ENCODE results near the gene RAB17.

The RAB17 gene

DNA sequence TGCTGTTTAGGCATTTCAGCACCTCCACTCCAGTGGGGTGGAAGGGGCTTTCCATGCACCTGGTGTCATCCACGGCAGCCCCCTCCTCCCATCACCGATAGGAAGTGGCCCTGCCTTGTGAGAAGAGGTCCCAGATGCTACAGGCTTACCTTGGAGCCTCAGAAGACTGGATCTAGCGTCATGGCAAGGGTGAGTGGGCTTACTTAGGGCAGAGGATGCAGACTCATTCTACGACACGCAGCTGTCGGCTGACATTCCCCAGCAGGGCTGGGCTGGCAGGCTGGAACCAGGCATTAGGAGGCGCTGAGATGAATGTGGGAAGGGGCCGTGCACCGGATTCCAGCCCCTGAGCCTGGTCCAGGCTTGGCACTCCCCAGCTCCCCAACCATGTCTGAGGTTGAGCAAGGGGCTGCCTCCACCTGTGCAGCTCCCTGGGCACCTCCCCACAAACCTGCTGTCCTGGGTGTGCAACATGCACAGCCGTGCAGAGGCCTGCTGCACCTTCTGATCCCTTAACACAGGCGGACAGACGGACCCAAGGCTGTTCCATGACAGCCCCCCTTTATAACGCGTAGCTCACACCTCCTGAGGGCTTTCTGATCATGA lies 25.9 kb downstream of the RAB17 start:
- no peak for DNase-seq (ENCODE audit: low read depth in 2 of 2)

DNA sequence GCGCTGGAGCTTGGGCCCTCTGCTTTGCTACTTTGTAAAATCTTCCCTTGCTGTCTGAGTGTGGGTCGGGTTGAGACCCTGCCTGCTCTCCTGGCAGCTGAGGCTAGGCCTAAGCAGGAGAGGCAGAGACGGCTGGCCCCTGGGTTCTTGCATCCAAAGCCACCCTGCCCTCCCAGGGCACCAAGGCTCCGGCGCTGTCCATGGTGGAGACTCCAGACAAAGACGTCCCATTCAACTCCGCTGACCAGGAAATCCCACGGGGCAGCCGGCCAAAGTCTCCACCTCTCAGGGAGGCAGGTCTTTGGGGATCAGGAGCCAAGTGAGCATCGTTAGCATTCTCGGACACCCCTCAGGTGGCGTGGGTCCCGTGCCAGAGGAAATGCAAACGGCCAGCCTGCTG lies 26.7 kb downstream of the RAB17 start:
- DNase-seq (ENCODE audit: low read depth in 2 of 2): no peak

DNA sequence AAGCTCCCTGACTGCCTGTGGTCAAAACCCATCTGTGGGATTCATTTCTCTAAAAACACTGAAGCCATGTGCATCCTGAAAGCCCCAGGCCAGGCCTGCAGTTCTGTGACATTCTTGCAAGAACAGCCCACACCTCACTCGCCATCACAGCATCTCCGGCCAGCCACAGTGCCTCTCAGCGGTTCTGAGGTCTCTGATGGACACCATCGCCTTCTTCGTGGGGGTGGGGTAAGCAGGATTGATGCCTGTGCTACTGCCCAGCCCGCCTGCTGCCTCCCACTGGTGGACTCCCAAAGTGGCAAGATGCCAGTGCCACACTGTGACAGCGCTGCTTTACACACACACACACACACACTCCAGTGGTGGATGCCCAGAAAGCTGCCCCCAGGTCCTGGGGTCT lies 29.3 kb downstream of the RAB17 start:
- DNase-seq (ENCODE audit: low read depth in 2 of 2): no peak

DNA sequence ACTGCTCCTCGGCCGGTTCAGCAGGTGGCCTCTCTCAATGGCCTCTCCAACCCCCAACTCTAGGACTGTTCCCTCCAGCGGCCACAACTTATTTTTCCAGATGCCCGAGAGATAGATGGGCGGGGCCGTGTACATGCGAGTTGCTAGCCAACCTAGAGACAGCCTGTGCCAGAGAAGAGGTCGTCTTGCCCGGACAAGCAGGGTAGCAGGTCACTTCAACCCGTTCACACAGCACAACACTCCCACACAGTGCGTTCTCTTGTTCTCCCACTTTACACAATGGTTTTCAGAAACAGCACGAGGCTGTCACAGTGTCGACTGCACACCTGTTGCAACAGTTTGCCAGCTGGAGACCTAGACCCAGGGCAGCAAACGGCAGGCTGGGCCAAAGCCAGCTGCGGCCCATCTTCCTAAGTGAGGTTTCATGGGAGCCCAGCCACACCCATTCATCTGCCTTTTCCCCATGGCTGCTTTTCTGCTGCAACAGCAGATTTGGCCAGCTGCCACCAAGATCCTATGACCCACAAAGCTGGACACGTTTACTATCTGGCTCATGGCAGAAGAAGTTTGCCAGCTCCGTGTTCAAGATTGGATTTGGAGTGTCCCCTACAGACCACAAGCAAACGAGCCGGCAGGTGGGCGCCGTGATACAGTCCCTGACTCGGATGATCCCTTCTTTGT lies 31.4 kb downstream of the RAB17 start:
- no peak for DNase-seq (ENCODE audit: low read depth in 2 of 2)

DNA sequence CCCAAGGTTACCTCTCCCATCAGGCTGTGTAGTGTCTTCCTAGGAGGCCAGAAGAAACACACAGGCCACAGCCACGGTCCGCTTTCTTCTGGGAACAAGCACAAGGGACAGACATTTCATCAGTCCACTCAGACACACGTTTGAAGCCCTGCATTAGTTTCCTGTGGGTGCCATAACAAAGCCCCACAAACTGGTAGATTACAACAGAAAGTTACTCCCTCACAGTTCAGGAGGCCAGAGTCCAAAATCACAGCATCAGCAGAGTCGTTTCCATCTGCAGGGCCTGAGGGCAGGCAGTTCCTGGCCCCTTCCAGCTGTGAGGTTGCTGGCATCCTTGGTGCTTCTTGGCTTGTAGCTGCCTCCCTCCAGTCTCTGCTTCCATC lies 32.9 kb downstream of the RAB17 start:
- DNase-seq (ENCODE audit: low read depth in 2 of 2): no peak

DNA sequence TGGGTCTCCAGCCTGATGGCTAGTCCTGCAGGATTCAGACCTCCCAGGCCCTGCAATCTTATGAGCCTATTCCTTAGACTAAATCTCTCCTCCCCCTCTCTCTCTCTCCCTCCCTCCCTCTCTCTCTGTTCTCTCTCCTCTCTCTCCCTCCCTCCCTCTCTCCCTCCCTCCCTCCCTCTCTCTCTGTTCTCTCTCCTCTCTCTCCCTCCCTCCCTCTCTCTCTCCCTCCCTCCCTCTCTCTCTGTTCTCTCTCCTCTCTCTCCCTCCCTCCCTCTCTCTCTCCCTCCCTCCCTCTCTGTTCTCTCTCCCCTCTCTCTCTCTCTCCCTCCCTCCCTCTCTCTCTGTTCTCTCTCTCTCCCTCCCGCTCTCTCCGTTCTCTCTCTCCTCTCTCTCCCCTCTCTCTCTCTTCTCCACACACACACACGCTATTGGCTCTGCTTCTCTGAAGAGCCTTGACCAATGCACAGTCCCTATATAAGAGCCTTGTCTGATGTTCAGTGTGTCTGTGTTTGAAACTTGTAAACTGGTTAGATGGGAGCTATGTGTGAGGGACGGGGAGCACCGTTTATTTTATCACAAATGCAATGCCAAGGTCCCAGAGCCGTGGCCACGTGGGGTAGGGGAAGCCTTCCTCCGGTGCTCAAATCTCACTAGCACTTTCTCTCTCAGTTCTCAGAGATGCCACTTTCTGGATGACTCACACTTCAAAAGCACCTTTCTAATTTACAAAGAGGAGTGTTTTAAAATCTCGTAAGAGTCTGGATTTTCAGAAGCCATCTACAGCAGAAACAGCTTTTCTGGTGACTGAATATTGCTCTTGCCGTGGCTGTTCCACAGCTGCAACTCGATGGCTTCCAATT lies 33.5 kb downstream of the RAB17 start:
- DNase-seq (ENCODE audit: low read depth in 2 of 2): peak; percentile 23 to 31

DNA sequence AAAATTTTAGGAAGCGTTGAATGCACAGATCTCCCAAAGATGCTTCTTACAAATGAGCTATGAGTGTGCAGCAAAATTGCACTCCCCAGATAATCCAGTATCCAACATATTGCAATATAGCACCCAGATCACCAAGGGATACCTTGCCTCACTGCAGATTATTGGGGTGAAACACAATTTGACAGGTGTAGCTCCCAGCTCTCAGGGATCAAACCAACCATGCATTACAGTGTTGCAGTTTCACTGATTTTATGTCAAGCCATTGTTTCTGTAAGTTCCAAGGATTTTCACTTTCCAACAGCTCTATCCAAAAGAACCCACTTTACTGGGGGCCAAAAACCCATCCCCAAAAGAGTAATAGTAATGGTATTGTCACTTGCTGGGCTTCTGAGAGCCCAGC lies 35.0 kb downstream of the RAB17 start:
- DNase-seq (ENCODE audit: low read depth in 2 of 2): no peak

DNA sequence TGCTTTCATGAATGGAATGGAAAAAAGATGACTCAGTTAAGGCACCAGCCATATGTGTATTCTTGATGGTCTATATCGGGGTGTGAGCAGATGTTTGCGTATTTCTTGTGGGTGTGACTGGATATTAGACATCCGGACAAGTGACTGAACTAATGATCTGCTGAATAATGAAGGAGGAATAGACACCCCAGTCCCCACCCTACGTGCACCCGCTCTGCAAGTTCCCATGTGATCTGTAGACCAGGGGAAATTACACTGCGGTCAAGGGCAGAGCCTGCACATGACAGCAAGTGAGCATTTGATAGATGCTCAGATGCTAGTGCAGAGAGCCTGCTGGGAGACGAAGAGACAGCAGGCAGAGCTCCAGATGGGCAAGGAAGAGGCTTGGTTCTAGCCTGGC lies 36.6 kb downstream of the RAB17 start:
- DNase-seq (ENCODE audit: low read depth in 2 of 2): no peak

DNA sequence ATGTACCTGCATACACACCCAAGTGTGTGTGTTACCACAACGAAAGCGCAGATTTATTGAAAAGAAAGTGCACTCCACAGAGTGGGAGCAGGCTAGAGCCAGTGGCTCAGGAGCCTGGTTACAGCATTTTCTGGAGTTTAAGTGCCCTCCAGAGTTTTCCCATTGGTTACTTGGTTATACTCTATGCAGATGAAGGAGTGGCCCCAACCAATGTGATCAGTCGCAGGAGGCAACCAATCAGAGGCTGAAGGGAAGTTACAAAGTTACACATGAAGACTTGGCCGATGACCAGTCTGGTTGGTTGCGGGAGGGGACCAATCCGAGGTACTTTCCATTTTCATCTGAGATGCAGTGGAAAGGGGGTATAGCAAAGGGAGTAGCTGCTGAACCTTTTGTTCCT lies 37.6 kb downstream of the RAB17 start:
- DNase-seq (ENCODE audit: low read depth in 2 of 2): no peak

DNA sequence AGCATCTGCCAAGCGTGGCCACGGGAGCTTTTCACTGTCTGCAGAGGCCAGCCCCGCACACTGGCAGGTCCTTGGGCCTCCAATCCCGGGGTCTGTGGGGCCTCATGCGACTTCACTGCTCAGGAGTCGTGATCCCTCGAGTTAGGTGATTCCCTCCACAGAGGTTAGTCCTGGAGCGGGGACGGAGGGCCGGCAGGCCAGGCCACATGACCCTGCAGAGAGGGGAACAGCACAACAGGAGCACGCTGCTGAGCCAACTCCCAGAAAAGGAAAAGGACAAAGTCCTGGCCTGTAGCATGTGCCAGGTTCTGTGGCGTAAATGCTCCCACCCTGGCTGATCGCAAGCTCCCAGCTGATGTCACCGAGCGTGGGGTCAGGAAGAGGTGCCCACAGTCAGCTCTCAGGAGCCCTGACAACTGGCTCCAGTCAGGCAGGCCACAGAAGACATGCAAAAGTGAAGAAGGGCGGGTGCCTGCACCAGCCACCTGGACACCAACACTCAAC lies 39.4 kb downstream of the RAB17 start:
- DNase-seq (ENCODE audit: low read depth in 2 of 2): no peak

DNA sequence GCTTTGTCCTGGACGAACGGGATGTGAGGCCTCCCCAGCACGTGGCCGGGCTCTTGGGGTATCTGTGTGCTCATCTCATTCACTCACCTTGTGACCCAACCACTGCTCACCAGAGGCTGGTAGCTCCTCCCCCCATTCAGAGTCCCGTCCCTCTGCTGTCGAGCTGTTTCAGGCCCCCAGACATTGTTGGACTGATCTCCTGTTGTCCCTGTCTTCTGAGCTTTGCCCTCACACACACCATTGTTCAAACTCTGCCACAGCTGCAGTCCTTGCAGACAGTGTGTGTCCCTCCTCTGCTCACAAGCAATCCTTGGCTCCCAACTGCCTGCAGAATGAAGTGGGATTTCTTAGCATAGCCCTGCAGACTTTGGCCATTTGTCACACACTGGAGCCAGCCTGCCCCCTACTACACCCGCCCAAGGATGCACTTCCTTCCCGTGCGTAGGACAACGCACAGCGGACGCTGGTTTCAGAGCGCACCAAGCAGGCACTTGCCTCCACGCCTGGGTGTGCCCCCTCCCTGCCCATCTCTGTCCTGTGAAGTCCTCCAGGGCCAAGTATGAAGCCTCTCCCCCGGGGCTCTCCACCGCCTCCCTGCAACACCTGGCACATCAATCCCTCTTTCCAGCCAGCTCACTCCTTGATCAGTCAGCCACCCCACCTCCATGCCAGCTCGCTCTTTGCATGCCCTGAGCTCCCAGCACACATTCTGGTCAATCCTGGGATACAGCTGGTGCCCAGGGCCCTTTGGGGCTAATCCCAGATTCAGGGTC lies 40.7 kb downstream of the RAB17 start:
- no peak for DNase-seq (ENCODE audit: low read depth in 2 of 2)

DNA sequence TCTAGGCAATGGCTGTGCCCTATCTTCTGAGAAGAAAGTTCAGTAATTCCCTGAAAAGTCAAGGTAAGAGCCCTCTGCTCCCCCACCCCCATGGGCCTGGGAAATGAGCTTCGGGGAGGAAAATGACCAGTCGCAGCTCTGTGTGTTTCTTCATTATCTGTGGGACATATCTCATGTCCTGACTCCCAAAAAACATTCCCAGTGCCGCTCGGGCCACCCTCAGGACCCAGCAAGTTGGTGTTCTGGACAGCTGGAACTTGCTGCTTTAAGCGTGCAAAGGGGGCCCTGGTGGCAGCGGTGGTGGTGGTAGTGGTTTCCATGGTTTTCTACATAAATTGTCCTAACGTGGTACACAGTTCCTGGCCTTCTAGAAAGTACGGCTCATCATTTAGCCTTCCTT lies 41.3 kb downstream of the RAB17 start:
- no peak for DNase-seq (ENCODE audit: low read depth in 2 of 2)

DNA sequence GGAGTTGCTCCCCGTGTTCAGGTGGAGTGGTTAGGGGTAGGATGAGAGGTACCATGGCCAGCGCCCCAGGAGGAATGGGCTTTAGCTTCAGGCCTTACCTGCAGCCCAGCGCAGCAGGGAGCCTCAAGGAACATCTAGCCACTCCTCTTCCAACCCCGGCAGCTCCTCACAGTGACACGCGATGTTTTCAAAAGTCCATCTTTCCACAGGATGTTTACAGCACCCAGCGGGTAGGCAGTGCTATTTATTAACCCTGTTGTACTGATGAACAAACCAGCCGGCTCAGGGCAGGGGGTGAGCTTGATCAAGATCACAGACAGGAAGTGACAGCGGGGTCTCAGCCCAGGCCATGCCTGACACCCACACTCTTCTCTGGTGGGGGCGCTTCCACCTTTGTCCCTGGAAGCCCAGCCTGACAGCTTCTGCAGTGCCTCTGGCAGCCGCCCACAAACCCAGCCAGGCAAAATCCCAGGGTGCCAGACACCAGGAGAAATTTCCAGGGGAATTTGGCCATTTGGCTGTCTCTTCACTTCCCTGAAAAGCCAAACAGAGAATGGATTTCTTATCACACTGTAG lies 42.6 kb downstream of the RAB17 start:
- DNase-seq (ENCODE audit: low read depth in 2 of 2): no peak

DNA sequence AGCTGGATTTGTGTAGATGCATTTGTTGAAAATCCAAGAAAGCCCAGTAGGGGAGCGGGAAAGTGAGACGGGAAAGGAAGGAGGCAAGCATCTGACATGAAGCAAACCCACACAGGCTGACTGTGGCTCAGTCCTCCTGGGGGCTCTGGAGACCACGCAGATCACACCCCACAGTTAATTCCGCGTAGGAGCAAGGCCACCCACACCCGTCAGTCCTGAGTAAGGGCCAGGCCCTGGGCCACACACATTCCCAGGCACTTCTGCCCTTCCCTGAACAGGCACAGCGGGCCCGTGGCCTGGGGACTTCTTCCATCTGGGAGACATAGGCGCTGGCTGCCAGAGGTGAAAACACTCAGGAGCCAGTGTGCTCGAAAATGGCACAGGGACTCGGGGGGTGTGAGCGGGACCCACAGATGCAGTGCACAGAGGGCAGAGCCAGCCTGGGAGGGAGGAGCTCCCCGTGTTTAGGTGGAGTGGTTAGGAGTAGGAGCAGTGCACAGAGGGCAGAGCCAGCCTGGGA lies 43.6 kb downstream of the RAB17 start:
- no peak for DNase-seq (ENCODE audit: low read depth in 2 of 2)

DNA sequence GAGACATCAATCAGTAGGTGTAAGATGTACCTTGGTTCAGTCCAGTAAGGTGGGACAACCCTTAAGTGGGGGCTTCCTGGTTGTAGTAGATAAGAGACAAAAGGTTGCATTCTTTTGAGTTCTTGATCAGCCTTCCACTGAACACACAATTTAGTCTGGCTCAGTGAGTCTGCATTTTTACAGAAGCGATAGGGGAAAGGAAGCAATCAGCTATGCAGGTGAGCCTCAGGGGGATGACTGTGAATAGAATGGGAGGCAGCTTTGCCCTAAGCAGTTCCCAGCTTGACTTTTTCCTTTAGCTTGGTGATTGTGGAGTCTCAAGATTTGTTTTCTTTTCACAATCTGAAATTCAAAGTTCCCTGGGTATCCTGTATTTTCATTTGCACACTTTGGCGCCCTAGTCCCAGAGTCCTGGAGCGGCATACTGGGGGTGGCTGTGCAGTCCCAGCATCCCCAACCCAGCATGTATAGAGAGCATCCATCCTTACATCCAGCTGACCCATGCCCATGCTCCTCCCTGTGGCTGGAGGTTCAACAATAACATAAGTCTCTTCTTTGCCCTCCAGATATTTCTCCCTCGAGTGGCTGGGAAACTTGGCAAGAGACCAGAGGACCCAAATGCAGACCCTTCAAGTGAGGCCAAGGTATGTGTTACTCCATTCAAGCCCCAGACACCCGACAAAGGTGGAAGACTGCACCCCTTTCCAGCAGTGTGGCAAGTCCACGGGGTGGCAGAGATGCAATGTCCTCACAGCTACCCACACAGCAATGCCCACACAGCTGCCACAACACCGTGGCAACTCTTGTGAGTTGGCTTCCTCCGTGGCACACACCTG lies 44.3 kb downstream of the RAB17 start:
- DNase-seq (ENCODE audit: low read depth in 2 of 2): no peak

DNA sequence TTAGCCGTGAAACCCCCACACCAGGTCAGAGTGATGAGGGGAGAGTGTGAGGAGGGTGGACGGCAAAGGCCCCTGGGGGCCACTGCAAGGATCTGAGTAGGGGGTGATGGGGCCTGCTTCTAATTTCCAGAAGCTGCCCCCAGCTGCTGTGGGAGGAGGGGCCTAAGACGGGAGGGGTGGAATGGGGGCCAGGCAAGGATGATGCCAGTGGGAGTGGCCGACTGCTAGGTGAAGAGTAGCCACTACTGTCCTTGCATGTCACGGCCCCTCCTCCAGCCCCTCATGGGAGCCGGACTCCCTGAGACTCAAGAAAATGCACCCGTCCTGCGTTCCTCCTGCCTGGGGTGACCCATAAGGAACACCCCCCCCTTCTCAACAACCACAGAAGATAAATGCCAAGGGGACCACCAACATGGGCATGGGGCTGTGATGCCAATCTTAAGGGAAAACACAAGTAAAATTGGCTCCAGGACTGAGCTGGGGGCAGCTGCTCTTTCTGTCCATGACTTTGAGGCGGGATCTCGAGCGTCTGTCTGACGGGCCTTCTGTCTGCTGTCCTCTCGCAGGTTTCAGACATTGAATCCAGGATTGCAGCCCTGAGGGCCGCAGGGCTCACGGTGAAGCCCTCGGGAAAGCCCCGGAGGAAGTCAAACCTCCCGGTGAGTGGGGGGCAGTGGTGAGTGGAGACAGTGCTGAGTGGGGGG lies 48.4 kb downstream of the RAB17 start:
- DNase-seq (ENCODE audit: low read depth in 2 of 2): no peak

DNA sequence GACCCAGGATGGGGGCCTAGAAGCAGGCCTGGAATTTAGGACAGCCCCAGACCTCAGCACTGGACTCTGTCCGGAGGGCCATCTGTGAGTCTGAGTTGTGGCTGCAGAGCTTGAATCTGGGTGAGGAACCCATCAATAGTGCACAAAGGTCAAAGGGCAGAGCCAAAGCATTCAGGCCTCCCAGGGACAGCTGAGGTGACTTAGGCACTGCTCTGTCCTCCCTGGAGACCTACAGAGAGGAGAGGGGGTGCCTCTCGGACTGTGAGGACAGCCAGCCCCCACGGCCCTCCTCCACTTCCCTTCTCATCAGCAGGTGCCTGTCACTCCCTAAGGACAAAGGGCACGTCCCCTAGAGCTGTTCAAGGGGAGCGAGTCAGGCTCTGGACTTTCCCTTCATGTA lies 49.3 kb downstream of the RAB17 start:
- no peak for DNase-seq (ENCODE audit: low read depth in 2 of 2)

DNA sequence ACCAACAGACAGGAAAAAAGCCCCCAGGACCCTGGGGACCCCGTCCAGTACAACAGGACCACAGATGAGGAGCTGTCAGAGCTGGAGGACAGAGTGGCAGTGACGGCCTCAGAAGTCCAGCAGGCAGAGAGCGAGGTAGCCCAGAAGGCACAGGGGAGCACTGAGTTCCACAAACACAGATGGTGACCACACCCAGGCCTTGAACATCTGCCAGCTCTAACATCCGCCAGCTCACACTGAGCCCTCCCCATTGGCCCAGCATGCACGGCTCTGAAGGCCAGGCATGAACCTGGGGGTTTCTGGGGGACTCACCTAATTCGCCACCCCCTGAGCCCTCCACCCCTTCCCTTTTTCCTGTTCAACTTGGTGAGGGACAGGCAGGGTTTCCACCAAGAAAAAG lies 49.7 kb downstream of the RAB17 start:
- no peak for DNase-seq (ENCODE audit: low read depth in 2 of 2)

DNA sequence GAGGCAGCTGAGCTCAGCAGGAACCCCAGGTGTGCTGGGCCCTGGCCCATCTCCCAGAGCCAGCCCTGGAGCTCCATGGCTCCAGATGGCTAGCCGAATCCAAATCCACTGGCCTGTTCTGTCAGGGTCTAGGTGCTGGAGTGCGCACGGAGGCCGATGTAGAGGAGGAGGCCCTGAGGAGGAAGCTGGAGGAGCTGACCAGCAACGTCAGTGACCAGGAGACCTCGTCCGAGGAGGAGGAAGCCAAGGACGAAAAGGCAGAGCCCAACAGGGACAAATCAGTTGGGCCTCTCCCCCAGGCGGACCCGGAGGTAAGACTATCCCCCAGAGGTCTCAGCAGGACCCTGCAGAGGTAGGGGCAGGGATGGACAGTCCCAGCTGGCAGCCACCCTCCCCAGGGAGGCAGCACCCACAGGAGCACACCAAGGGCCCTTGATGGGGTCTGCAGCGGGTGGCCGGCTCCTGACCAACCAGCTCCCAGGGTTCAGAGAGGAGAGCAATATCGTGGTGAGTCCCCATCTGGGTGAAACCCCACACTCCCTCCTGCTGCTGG lies 50.2 kb downstream of the RAB17 start:
- DNase-seq (ENCODE audit: low read depth in 2 of 2): no peak

DNA sequence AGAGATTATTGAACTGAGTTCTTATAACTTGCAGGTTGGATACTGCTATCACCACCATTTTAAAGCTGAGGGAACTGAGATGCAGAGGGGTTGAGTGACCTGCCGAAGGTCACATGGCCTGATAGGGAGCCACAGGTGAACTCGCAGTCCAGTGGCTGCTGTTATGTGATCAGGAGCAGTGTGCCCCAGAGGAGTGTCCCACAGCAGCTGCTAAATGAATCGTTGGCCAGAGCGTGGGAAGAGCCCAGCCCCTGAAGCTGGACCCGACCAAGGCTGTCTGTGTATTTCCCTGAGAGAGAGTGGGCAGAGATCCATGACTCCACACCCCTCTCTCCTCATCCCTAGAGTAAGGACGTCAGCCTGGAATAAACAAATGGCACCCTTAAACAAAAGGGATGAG lies 50.9 kb downstream of the RAB17 start:
- no peak for DNase-seq (ENCODE audit: low read depth in 2 of 2)

All from activated CD4-positive, alpha-beta T cell treated with anti-CD3 and anti-CD28 coated beads for 24 hours (primary cell).